ENCODE data around the gene RASGRP2. TPM values are rescaled to one million over a fixed set of nuclear protein-coding genes. Genes with fewer than 3 reads are reported as not detected.

RASGRP2 gene
- total RNA-seq, 4 donors from 2014 or later: 0.64 to 7.6 (median 3.9) TPM

DNA sequence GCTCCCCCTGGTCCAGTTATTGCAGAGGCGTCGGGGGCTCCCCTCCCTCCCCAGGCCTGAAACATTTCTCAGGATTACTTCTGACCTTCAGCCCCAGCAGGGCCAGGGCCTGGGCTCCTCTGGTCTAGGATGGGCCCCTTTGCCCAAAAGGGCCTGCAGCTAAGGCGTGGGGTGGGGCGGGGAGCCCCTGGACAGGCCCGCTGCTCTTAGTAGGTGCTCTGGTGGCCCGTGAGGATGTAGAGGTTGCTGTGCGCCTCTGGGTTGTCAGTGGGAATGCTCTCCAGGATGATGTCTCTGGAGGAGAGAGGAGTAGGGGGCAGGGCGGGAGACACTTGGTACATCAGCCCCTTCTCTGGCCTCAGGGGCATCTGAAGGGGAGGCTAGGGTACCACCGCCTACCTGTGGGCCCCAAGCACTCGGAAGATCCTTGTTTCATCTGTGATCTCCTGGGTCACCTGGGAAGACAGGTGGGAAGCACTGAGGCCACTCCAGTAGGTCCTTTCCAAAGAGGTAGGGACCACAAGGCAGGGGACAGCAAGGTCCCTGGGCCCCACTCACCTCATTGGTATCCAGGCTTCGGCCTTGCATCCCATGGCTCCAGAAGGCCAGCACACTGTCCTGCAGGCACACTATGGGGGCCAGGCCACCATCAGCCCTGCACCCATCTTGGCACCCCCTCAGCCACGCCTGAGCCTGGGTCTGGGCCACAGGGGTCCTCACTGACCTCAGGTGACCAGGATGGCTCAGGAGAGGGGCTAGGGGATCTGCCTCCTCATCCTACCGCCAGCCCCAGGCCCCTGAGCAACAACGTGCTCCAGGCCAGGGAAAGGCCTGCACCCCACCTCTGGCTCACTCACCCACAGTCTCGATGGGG, 45.6 kb upstream of the RASGRP2 start:
- Histone ChIP-seq H3K27me3 (no peaks in the 10 kb centered on the region), H3K4me1 (peaks cover 3% of the 10 kb centered on the region), H3K4me3 (no peak overlapping the region), H3K36me3 (peaks cover 23% of the 10 kb centered on the region), H3K27ac (no peak overlapping the region), H3K9me3 (no peaks in the 10 kb centered on the region)
- DNase-seq (ENCODE audit: low spot score in 2 of 2): no peak
- WGBS: 81% methylated on average over 9 of the region's 15 CpGs
- TF ChIP-seq EP300 (IDR thresholded peaks at IDR 0.05) (no peak), POLR2A (IDR thresholded peaks at IDR 0.05) (no peak), POLR2AphosphoS5 (IDR thresholded peaks at IDR 0.05) (no peak)
- TF ChIP-seq, protein P1, sequence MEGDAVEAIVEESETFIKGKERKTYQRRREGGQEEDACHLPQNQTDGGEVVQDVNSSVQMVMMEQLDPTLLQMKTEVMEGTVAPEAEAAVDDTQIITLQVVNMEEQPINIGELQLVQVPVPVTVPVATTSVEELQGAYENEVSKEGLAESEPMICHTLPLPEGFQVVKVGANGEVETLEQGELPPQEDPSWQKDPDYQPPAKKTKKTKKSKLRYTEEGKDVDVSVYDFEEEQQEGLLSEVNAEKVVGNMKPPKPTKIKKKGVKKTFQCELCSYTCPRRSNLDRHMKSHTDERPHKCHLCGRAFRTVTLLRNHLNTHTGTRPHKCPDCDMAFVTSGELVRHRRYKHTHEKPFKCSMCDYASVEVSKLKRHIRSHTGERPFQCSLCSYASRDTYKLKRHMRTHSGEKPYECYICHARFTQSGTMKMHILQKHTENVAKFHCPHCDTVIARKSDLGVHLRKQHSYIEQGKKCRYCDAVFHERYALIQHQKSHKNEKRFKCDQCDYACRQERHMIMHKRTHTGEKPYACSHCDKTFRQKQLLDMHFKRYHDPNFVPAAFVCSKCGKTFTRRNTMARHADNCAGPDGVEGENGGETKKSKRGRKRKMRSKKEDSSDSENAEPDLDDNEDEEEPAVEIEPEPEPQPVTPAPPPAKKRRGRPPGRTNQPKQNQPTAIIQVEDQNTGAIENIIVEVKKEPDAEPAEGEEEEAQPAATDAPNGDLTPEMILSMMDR (IDR thresholded peaks at IDR 0.05): no peak

DNA sequence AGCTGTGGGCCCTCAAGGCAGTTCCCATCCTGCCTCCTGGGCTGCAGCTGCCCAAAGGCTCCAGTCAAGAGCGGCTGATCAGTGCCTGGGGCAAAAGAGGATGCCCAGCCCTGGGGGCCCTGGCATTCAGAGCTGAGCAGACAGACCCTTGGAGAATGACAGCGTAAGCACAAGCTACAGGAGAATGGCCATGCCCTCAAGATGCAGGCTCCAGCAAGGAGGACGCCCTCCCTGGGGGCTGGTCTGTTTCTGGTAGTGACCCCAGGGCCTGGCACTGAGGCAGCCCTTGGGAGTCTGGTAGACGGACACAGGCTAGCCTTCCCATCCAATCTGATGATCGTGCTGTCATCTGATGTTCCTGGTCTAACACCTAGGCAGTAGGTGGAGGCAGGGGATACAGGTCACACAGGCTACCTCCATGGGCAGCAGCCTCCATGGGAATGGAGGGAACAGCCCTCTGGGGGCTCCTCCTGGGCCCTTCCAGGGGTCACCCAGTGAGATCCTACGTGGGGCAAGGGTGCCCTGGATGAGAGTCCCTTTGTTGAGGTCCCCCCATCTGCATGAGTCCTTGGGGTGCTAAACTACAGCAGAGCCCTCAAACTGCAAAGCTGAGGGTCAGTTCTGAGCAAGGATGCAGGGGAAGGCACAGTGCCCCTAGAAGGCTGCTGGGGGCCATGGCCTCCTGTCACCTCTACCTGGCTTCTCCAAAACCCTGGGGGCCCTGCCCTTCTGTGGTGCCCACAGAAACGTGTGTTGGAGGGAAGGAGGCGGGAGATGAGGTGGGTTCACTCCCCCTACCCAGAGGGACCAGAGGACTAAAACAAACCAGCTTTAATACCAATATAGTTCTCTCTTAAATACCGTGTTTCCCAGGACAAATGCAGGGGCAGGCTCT, 44.6 kb upstream of the RASGRP2 start:
- Histone ChIP-seq H3K36me3 (peaks cover 23% of the 10 kb centered on the region), H3K9me3 (no peaks in the 10 kb centered on the region), H3K4me1 (peaks cover 3% of the 10 kb centered on the region), H3K27me3 (no peaks in the 10 kb centered on the region), H3K4me3 (no peak overlapping the region), H3K27ac (no peak overlapping the region)
- DNase-seq (ENCODE audit: low spot score in 2 of 2): no peak
- 80% methylated on average over 3 of the region's 9 CpGs for WGBS
- no peak for TF ChIP-seq EP300 (IDR thresholded peaks at IDR 0.05)
- no peak for TF ChIP-seq POLR2A (IDR thresholded peaks at IDR 0.05)
- TF ChIP-seq POLR2AphosphoS5 (IDR thresholded peaks at IDR 0.05): no peak
- TF ChIP-seq, protein P1 (IDR thresholded peaks at IDR 0.05): no peak

DNA sequence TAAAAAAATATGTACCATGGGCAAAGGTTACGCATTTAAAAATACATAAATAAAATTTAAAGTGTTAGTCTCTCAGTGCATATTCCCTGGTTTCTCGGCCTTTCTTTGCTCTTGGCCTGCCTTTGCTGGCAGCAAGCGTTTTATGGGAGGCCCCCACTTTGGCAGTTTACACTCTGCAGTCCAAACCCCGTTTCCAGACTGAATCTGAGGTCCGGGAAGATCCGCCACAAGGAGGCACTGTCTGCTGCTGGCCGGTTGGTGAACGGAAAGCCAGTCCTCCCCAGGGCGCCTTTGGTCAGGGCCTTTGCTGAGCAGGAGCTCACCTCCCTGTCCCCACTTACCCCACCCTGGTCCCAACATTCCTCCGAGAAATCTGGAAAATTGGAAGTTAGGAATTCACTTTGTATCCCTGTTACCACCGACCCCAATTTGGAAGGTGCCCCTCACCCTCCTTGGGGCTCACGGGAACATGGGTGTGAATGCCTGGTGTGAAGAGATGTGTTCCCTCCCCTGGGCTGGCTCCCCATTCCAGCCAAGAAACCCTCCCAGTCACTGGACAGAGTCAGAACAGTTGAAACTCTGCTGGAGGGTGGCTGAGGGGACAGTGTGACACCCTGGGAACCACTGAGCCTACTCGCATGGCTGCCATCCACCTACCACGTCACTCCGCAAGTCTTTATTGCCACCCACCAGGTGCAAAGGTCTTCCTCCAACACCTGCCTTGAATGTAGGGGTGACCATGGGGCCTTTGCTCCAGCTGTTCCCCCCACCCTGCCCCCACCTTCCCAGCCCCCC, 43.8 kb upstream of the RASGRP2 start:
- H3K27ac ChIP-seq: no peak overlapping the region
- H3K27me3 ChIP-seq: no peaks in the 10 kb centered on the region
- peak in 1 of 2 donors; percentile 79 for DNase-seq (ENCODE audit: low spot score in 2 of 2)
- no peak overlapping the region for H3K4me3 ChIP-seq
- peaks cover 3% of the 10 kb centered on the region for H3K4me1 ChIP-seq
- H3K36me3 ChIP-seq: peaks cover 23% of the 10 kb centered on the region
- no peaks in the 10 kb centered on the region for H3K9me3 ChIP-seq
- 47% methylated on average over 15 of the region's 15 CpGs for WGBS
- no peak for TF ChIP-seq POLR2A (IDR thresholded peaks at IDR 0.05)
- TF ChIP-seq, protein P1 (IDR thresholded peaks at IDR 0.05): peak in 1 of 2 donors; percentile 76

DNA sequence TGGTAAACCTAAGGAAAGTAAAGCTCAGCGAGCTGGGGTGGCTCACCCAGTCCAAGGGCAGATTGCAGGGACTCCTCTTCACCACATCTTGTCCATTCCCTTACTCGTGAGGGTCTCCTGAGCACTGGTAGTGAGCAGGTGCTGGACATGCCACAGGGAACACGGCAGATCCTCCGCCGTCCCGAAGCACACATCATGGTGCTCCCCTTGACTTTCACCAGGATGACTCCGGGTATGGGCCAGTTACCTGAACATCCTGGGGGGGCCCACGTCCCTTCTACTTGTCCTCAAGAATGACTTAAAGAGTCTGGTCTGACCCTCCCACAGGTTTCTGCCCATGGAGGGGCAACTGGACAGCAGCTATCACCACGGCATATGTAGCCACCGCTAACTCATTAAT, 42.4 kb upstream of the RASGRP2 start:
- H3K27me3 ChIP-seq: no peaks in the 10 kb centered on the region
- H3K4me3 ChIP-seq: no peak overlapping the region
- H3K27ac ChIP-seq: no peak overlapping the region
- H3K36me3 ChIP-seq: peaks cover 16% of the 10 kb centered on the region
- TF ChIP-seq POLR2AphosphoS5 (IDR thresholded peaks at IDR 0.05) (no peak), EP300 (IDR thresholded peaks at IDR 0.05) (no peak), POLR2A (IDR thresholded peaks at IDR 0.05) (no peak)
- TF ChIP-seq, protein P1 (IDR thresholded peaks at IDR 0.05): no peak
- 91% methylated on average over 10 of the region's 10 CpGs for WGBS
- H3K9me3 ChIP-seq: no peaks in the 10 kb centered on the region
- DNase-seq (ENCODE audit: low spot score in 2 of 2): peak in 1 of 2 donors; percentile 56
- peaks cover 3% of the 10 kb centered on the region for H3K4me1 ChIP-seq
